ENCODE results near the gene STMN3. TPM values are rescaled to one million over a fixed set of nuclear protein-coding genes. Genes with fewer than 3 reads are reported as not detected.

STMN3 gene
- total and polyA plus RNA-seq, 10 of the 15 experiments (the other 5 are each of a cell fraction or from before 2014, with no cell fraction given), result 0.09 to 3.6 (median 1.4) TPM; not detected in 1

DNA sequence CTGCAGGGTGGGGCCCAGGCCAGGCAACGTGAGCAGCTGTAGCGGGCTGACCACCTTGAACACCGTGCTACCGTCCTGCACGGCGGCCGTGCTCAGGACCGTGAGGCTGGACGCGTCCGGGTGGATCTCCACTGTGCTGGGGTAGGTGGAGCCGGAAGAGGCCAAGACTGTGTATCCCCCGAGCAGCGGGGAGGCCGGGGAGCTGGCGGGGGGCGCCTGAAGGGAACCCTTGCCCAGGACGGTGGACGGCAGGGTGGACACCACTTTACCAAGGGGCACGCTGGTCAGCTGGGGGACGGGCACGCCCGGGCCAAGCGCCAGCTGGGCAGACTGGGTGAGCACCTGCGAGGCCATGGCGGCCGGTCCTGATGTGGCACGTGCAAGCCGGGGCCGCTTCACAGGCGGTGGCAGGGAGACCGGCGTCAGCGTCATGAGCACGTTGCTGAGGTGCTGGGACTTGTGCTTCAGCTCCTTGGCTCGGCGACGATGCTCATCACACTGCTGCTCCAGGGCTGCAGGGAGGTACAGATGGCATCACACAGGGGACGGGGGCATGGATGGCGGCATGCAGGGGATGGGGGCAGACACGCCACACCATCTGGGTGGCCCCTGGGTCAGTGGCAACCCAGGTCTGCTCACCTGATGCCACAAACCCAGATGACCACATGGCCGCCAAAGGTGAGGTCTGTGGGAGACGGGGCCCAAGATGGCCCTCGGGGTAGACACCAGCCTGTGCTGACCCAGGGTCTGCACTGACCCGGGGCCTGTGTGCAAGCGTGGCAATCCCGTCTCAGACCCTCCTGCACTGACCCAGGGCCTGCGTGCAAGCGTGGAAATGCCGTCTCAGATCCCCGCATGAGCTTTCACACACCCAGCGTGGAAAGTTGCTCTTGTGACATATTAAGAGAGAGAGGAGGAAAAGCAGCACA, 62.7 kb downstream of the STMN3 start:
- FAIRE-seq (no peak), DNase-seq (ENCODE audit: low read depth, low spot score) (no peak), ATAC-seq (no peak)
- Histone ChIP-seq H3K4me1 (ENCODE audit: control insufficient read depth, insufficient read depth, low read length) (no peaks in the 10 kb centered on the region), H3K27me3 (replicated peaks in 1 of 2; ENCODE audit: control insufficient read depth in 2 of 2, insufficient read depth in 2 of 2, low read length in 1 of 2) (no peaks in the 10 kb centered on the region), H3K9ac (ENCODE audit: control insufficient read depth, insufficient read depth, low read length) (no peak overlapping the region), H3K79me2 (ENCODE audit: control insufficient read depth, insufficient read depth, low read length) (no peaks in the 10 kb centered on the region), H3K9me3 (replicated peaks; ENCODE audit: control insufficient read depth, insufficient read depth, low read length) (no peaks in the 10 kb centered on the region), H3K36me3 (ENCODE audit: control insufficient read depth in 2 of 2, insufficient read depth in 2 of 2, low read length in 1 of 2) (peaks cover 4 to 7% of the 10 kb centered on the region in 2 experiments; a peak in 3 of 4 replicates), H4K20me1 (ENCODE audit: control insufficient read depth, insufficient read depth) (no peaks in the 10 kb centered on the region), H3K4me3 (no peak overlapping the region), H3K27ac (ENCODE audit: control insufficient read depth, insufficient read depth) (no peak overlapping the region), H3K4me2 (ENCODE audit: control insufficient read depth, insufficient read depth) (no peak overlapping the region), H2AFZ (ENCODE audit: control insufficient read depth, low read depth, low read length) (no peak overlapping the region)
- no TSS peak for BruUV-seq (replicated peaks)
- intact Hi-C loops (cut with micrococcal nuclease; ENCODE audit: unreplicated experiment), result no loop called here
- SMC1A ChIA-PET (ENCODE audit: uncharacterized antibody, unreplicated experiment), result no interaction called here
- 94% methylated on average over 52 of the region's 52 CpGs for WGBS (ENCODE audit: insufficient coverage, insufficient replicate concordance, low lambda C conversion rate, missing lambda C conversion rate)
- CTCF ChIA-PET, result no interaction called here
- POLR2A ChIA-PET, result no interaction called here
- RAD21 ChIA-PET (ENCODE audit: unreplicated experiment), result no interaction called here
- in situ Hi-C loops (cut with MboI), result no loop called here
- TF ChIP-seq CHD1 (IDR thresholded peaks at IDR 0.05; ENCODE audit: low read depth, low read length) (no peak), POLR2A (IDR thresholded peaks at IDR 0.05; ENCODE audit: low read depth, low read length) (0 out of 2 replicates have a peak, but pooled peaks have one; percentile 13)

Small RNAs within 50 kb of the gene (small RNA-seq; reads per million reads assigned to genes)
- gene TNFRSF6B, result not detected

Other genes with a start within 250 kb of the STMN3 start
Only the 7 nearest of the 18 such genes appear.
- 19.9 and 22.1 TPM in 2 replicates for gene HELZ2, start 79.2 kb downstream of the STMN3 start, total RNA-seq (2014; rRNA removed)
- gene HELZ2, start 79.2 kb downstream of the STMN3 start, total RNA-seq (2014; rRNA removed; fragmentation: Illumina TruSeq; extraction: Trizol), result 6.7 and 7.1 TPM in 2 replicates
- 33.3 and 36.9 TPM in 2 replicates for gene HELZ2, start 79.2 kb downstream of the STMN3 start, total RNA-seq (2021)
- 8.3 and 17.2 TPM in 2 replicates for gene HELZ2, start 79.2 kb downstream of the STMN3 start, polyA plus RNA-seq (2011; rRNA removed)
- gene HELZ2, start 79.2 kb downstream of the STMN3 start, polyA plus RNA-seq (2014; fragmentation: Illumina TruSeq; extraction: Trizol), result 0.73 and 5.7 TPM in 2 replicates
- under 1 TPM; 0.05 to 0.08 TPM for gene HELZ2, start 79.2 kb downstream of the STMN3 start, polyA plus RNA-seq (2014; fragmentation: Nextera tagmentation; extraction: Ambion mirVana)
- gene HELZ2, start 79.2 kb downstream of the STMN3 start, polyA plus RNA-seq (2014; rRNA removed), result 21.1 and 23.0 TPM in 2 replicates
- gene HELZ2, start 79.2 kb downstream of the STMN3 start, polyA plus RNA-seq (2016; fragmentation: Nextera tagmentation; extraction: Ambion mirVana), result 1 to 10 TPM; 1.8 to 1.9 TPM
- gene GMEB2, start 26.3 kb downstream of the STMN3 start, total RNA-seq (2014; rRNA removed), result 14.8 and 15.1 TPM in 2 replicates
- gene GMEB2, start 26.3 kb downstream of the STMN3 start, total RNA-seq (2014; rRNA removed; fragmentation: Illumina TruSeq; extraction: Trizol), result 4.9 and 5.2 TPM in 2 replicates
- 13.3 and 14.8 TPM in 2 replicates for gene GMEB2, start 26.3 kb downstream of the STMN3 start, total RNA-seq (2021)
- gene GMEB2, start 26.3 kb downstream of the STMN3 start, polyA plus RNA-seq (2011; rRNA removed), result 6.9 and 10.8 TPM in 2 replicates
- 3.1 and 5.4 TPM in 2 replicates for gene GMEB2, start 26.3 kb downstream of the STMN3 start, polyA plus RNA-seq (2014; fragmentation: Illumina TruSeq; extraction: Trizol)
- under 1 TPM; 0.08 to 0.27 TPM for gene GMEB2, start 26.3 kb downstream of the STMN3 start, polyA plus RNA-seq (2014; fragmentation: Nextera tagmentation; extraction: Ambion mirVana)
- gene GMEB2, start 26.3 kb downstream of the STMN3 start, polyA plus RNA-seq (2014; rRNA removed), result 12.7 and 14.2 TPM in 2 replicates
- gene GMEB2, start 26.3 kb downstream of the STMN3 start, polyA plus RNA-seq (2016; fragmentation: Nextera tagmentation; extraction: Ambion mirVana), result 1 to 10 TPM; 3.4 to 8.3 TPM
- 14.5 and 18.0 TPM in 2 replicates for gene RTEL1, start 4.9 kb upstream of the STMN3 start, total RNA-seq (2014; rRNA removed)
- gene RTEL1, start 4.9 kb upstream of the STMN3 start, total RNA-seq (2014; rRNA removed; fragmentation: Illumina TruSeq; extraction: Trizol), result 5.0 and 5.9 TPM in 2 replicates
- gene RTEL1, start 4.9 kb upstream of the STMN3 start, total RNA-seq (2021), result 29.5 and 37.2 TPM in 2 replicates
- gene RTEL1, start 4.9 kb upstream of the STMN3 start, polyA plus RNA-seq (2011; rRNA removed), result 7.5 and 14.9 TPM in 2 replicates
- gene RTEL1, start 4.9 kb upstream of the STMN3 start, polyA plus RNA-seq (2014; fragmentation: Illumina TruSeq; extraction: Trizol), result 3.9 and 7.7 TPM in 2 replicates
- gene RTEL1, start 4.9 kb upstream of the STMN3 start, polyA plus RNA-seq (2014; fragmentation: Nextera tagmentation; extraction: Ambion mirVana), result under 1 TPM in 1 of 2 experiments, not detected in 1; 0.40 TPM
- gene RTEL1, start 4.9 kb upstream of the STMN3 start, polyA plus RNA-seq (2014; rRNA removed), result 15.8 and 16.8 TPM in 2 replicates
- gene RTEL1, start 4.9 kb upstream of the STMN3 start, polyA plus RNA-seq (2016; fragmentation: Nextera tagmentation; extraction: Ambion mirVana), result 10 to 100 TPM; 15.6 to 17.0 TPM
- 0.71 and 1.8 TPM in 2 replicates for gene TNFRSF6B, start 43.2 kb upstream of the STMN3 start, total RNA-seq (2014; rRNA removed)
- gene TNFRSF6B, start 43.2 kb upstream of the STMN3 start, total RNA-seq (2014; rRNA removed; fragmentation: Illumina TruSeq; extraction: Trizol), result not detected in 2 replicates
- gene TNFRSF6B, start 43.2 kb upstream of the STMN3 start, total RNA-seq (2021), result not detected in 2 replicates
- gene TNFRSF6B, start 43.2 kb upstream of the STMN3 start, polyA plus RNA-seq (2011; rRNA removed), result not detected in 2 replicates
- not detected in 2 replicates for gene TNFRSF6B, start 43.2 kb upstream of the STMN3 start, polyA plus RNA-seq (2014; fragmentation: Illumina TruSeq; extraction: Trizol)
- not detected for gene TNFRSF6B, start 43.2 kb upstream of the STMN3 start, polyA plus RNA-seq (2014; fragmentation: Nextera tagmentation; extraction: Ambion mirVana)
- gene TNFRSF6B, start 43.2 kb upstream of the STMN3 start, polyA plus RNA-seq (2014; rRNA removed), result 1.9 and 2.2 TPM in 2 replicates
- gene TNFRSF6B, start 43.2 kb upstream of the STMN3 start, polyA plus RNA-seq (2016; fragmentation: Nextera tagmentation; extraction: Ambion mirVana), result under 1 TPM in 1 of 2 experiments, not detected in 1; 0.67 TPM
- 40.6 and 41.6 TPM in 2 replicates for gene ARFRP1, start 54.6 kb upstream of the STMN3 start, total RNA-seq (2014; rRNA removed)
- 18.2 and 21.6 TPM in 2 replicates for gene ARFRP1, start 54.6 kb upstream of the STMN3 start, total RNA-seq (2014; rRNA removed; fragmentation: Illumina TruSeq; extraction: Trizol)
- 52.1 and 55.1 TPM in 2 replicates for gene ARFRP1, start 54.6 kb upstream of the STMN3 start, total RNA-seq (2021)
- gene ARFRP1, start 54.6 kb upstream of the STMN3 start, polyA plus RNA-seq (2011; rRNA removed), result 23.1 and 27.6 TPM in 2 replicates
- 5.2 and 11.7 TPM in 2 replicates for gene ARFRP1, start 54.6 kb upstream of the STMN3 start, polyA plus RNA-seq (2014; fragmentation: Illumina TruSeq; extraction: Trizol)
- gene ARFRP1, start 54.6 kb upstream of the STMN3 start, polyA plus RNA-seq (2014; fragmentation: Nextera tagmentation; extraction: Ambion mirVana), result 1 to 10 TPM in 1 of 2 experiments, under 1 TPM in 1; 0.37 to 3.5 TPM
- 42.6 and 49.0 TPM in 2 replicates for gene ARFRP1, start 54.6 kb upstream of the STMN3 start, polyA plus RNA-seq (2014; rRNA removed)
- gene ARFRP1, start 54.6 kb upstream of the STMN3 start, polyA plus RNA-seq (2016; fragmentation: Nextera tagmentation; extraction: Ambion mirVana), result 10 to 100 TPM; 66.8 to 71.7 TPM
- gene ZGPAT, start 54.6 kb upstream of the STMN3 start, total RNA-seq (2014; rRNA removed), result 23.3 and 24.4 TPM in 2 replicates
- 5.3 and 7.4 TPM in 2 replicates for gene ZGPAT, start 54.6 kb upstream of the STMN3 start, total RNA-seq (2014; rRNA removed; fragmentation: Illumina TruSeq; extraction: Trizol)
- 34.8 and 37.2 TPM in 2 replicates for gene ZGPAT, start 54.6 kb upstream of the STMN3 start, total RNA-seq (2021)
- gene ZGPAT, start 54.6 kb upstream of the STMN3 start, polyA plus RNA-seq (2011; rRNA removed), result 4.8 and 12.7 TPM in 2 replicates
- gene ZGPAT, start 54.6 kb upstream of the STMN3 start, polyA plus RNA-seq (2014; fragmentation: Illumina TruSeq; extraction: Trizol), result 1.3 and 4.9 TPM in 2 replicates
- gene ZGPAT, start 54.6 kb upstream of the STMN3 start, polyA plus RNA-seq (2014; fragmentation: Nextera tagmentation; extraction: Ambion mirVana), result under 1 TPM; 0.58 to 0.79 TPM
- 26.7 and 31.6 TPM in 2 replicates for gene ZGPAT, start 54.6 kb upstream of the STMN3 start, polyA plus RNA-seq (2014; rRNA removed)
- gene ZGPAT, start 54.6 kb upstream of the STMN3 start, polyA plus RNA-seq (2016; fragmentation: Nextera tagmentation; extraction: Ambion mirVana), result 10 to 100 TPM; 42.5 to 52.9 TPM
- 72.3 and 109 TPM in 2 replicates for gene LIME1, start 83.2 kb upstream of the STMN3 start, total RNA-seq (2014; rRNA removed)
- gene LIME1, start 83.2 kb upstream of the STMN3 start, total RNA-seq (2014; rRNA removed; fragmentation: Illumina TruSeq; extraction: Trizol), result 3.3 and 3.9 TPM in 2 replicates
- 78.1 and 92.7 TPM in 2 replicates for gene LIME1, start 83.2 kb upstream of the STMN3 start, total RNA-seq (2021)
- gene LIME1, start 83.2 kb upstream of the STMN3 start, polyA plus RNA-seq (2011; rRNA removed), result 3.1 and 7.2 TPM in 2 replicates
- gene LIME1, start 83.2 kb upstream of the STMN3 start, polyA plus RNA-seq (2014; fragmentation: Illumina TruSeq; extraction: Trizol), result 0.32 and 1.1 TPM in 2 replicates
- gene LIME1, start 83.2 kb upstream of the STMN3 start, polyA plus RNA-seq (2014; fragmentation: Nextera tagmentation; extraction: Ambion mirVana), result 1 to 10 TPM in 1 of 2 experiments, under 1 TPM in 1; 0.35 to 1.7 TPM
- 102 and 128 TPM in 2 replicates for gene LIME1, start 83.2 kb upstream of the STMN3 start, polyA plus RNA-seq (2014; rRNA removed)
- 100 to 1,000 TPM; 119 to 154 TPM for gene LIME1, start 83.2 kb upstream of the STMN3 start, polyA plus RNA-seq (2016; fragmentation: Nextera tagmentation; extraction: Ambion mirVana)